ENCODE results near the gene TSNAXIP1.
"Not testable (repeated sequence)": the region's sequence is repeated elsewhere in the genome, so short reads cannot be mapped to it uniquely, and the experiment has no call there.

- not testable (repeated sequence) for TF ChIP-seq CTCF (optimal IDR thresholded peaks at IDR 0.05 in 1 of 3, IDR thresholded peaks at IDR 0.05 in 1 of 3, conservative IDR thresholded peaks at IDR 0.05 in 1 of 3; ENCODE audit: extremely low read depth in 1 of 3, insufficient read depth in 2 of 3, low read length in 3 of 3); EZH2 (IDR thresholded peaks at IDR 0.05; ENCODE audit: low read length)
Measured at GRCh38 chr16:67837190-67837589, 30.5 kb downstream of the TSNAXIP1 start.
